Hippocampal formation (tissue), 2 donors: ENCODE results near the gene PHETA1.
"Not testable (repeated sequence)": the region's sequence is repeated elsewhere in the genome, so short reads cannot be mapped to it uniquely, and the experiment has no call there.

Source experiments
- DNase-seq, 2 donors: peaks; one replicate each; lab custom pipeline; 2025; lab: John Stamatoyannopoulos, UW

Gene PHETA1

DNA sequence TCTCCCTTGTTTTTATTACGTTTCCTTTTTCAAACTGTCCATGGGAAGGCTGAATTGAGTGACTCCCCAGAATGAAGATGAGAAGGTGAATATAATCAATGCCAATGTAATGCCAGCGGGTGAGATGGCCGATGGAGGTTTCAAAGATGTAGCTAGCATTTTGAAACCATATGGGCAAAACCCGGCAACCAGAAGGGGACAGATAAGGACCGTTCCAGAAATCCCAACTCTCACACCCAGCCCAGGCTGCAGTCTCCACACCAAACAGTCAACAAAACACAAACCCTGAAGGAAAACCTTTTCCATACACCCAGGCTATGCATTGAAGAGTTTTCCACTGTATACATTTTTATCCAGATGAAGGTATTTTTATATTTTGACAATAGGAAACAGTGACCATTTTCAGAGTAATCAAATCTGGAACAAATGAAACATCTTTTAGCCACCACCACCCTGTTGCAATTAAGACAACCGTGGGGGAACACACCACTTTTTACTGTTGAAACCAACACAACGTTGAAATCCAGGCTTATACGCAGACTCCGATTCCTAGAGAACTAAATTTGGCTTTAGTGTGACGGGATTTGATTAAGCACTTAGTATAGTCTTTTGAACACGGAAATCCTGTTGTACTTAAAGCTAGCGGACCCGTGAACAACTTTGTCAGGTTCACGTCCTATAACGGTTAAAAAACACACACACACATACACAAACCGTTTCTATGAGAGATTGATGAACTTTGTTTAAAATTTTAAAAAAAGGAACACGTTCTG is 19.0 kb downstream of the PHETA1 start:
- no peak for DNase-seq

DNA sequence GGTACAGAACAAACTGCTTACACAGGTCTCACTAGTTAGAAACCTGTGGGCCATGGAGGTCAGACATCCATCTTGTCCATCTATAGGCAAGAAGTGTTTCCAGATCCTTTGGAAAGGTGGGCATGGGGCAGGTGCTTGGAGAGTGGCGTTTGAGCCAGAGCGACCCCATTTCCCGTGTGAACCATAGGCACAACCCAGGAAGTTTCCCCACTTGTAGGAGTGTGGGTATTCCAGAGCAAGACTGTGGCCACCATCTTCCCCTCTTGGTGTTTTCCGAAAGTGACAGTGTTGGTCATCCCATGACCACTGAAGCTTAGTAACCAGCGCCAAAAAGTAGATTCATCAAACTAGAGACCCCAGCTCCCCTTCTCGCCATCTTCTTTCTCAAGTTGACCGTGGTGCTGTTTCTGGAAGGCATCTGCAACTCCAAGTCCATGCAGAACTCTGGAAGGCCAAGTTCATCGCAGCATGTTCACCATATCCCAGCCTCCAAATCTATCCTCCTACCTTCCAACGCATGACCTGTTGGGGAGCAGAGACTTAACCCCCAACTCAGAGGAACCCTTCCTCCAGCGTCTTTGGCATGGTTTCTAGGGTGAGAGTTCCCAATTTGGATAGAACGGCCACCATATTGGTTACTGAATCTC is 19.7 kb downstream of the PHETA1 start:
- no peak for DNase-seq

DNA sequence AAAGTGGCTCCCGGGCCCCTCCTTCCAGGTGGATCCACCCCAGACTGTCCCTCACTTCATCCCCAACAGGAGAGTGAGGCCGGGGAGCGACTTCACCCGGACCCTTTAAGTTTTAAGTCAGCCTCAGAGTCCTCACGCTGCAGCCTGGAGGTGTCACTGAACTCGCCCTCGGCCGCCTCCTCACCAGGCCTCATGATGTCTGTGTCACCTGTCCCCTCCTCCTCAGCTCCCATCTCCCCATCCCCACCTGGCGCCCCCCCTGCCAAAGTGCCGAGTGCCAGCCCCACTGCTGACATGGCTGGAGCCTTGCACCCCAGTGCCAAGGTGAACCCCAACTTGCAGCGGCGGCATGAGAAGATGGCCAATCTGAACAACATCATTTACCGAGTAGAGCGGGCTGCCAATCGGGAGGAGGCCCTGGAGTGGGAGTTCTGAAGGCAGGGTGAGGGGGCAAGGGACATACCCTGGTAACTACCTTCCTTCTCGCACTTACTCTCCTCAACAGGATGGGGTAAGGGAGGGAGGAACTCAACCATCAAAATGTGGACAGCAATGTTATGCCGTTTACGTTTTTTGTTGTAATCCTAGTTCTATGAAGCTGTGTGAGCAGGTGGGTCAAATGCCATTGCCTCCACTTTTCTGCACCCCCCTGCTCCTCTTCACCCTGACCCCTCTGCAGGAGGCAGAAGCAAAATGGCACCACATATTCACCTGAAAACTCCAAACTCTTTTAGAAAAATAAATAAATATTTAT is 20.8 kb downstream of the PHETA1 start:
- no peak for DNase-seq

DNA sequence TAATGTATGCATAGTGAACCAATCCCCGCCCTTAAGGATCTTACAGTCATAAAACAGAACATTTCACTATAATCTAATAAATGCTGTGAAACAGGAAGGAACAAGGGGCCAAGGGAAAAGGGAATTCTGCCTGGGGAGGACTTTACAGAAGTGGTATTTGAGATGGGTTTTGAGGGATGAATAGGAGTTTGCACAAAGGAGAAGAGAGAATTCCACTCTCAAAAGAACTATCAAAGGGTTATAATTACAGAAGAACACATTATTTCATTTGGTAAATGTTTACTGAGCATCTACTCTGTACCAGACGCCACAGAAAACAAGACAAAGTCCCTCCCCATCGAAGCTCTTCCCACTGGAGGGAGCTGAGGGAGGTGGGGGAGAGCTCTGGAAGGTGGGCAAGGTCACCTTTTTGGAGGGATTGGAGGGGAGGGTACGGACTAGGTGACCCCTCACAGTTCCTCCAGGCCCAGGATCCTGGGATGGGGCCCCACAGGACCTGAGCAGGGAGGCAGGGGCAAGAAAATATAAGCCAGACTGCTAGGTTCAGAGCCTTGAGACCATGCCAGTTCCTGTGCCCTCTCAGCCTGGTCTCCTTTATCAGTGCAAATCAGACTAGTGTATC is 24.5 kb downstream of the PHETA1 start:
- no peak for DNase-seq

DNA sequence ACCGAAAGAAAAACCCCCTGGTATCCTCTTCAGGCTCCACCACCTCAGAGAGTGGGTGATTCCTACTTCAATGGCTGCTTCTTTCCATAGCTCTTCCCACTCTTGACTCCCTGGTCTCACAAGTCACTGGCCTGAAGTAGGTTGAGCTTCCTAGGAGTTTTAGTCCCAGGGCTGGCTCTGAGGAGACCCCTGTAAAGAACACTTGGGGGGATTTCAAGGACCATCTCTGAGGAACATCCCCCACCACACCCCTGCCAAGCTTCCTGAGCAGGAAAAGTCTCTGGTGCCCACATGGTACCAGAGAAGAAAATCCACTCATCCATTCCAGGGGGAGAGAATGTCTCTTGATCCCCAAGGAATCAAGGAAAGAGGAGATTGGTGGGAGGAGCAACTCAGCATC is 25.7 kb downstream of the PHETA1 start:
- no peak for DNase-seq

DNA sequence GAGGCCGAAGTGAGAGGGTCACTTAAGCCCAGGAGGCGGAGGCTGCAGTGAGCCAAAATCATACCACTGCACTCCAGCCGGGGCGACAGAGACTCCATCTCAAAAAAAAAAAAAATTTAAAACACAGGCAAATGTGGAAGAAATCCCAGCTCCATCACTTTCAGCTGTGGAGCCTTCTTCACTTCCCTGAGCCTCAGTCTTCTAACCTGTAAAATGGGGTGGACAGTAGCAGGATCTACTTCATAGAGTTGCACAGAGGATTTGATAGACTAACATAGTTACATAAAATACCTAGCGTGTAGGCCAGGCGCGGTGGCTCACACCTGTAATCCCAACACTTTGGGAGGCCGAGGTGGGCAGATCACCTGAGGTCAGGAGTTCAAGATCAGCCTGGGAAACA is 26.5 kb downstream of the PHETA1 start:
- DNase-seq = no peak

DNA sequence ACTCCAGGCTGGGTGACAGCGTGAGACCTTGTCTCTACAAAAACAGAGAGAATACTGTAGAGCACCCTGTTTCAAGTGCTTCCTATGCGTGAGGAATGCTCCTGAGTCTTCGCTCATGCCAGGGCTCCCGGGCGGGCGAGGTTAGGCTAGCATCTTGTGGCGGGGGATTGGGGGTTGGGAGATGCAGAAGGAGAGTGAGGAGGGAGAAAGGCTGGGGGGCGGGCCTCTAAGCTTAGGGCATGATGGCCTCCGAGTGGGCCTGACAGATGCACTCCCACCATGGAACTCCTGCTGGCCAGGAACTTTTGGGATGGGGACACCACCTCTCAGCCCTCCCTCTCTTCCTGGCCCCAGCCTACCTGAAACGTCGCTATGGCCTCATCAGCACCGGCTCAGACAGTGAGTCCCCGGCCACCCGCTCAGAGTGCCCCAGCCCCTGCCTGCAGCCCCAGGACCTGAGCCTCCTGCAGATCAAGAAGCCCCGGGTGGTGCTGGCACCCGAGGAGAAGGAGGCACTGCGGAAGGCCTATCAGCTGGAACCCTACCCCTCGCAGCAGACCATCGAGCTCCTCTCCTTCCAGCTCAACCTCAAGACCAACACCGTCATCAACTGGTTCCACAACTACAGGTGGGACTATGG is 27.3 kb downstream of the PHETA1 start:
- no peak for DNase-seq

DNA sequence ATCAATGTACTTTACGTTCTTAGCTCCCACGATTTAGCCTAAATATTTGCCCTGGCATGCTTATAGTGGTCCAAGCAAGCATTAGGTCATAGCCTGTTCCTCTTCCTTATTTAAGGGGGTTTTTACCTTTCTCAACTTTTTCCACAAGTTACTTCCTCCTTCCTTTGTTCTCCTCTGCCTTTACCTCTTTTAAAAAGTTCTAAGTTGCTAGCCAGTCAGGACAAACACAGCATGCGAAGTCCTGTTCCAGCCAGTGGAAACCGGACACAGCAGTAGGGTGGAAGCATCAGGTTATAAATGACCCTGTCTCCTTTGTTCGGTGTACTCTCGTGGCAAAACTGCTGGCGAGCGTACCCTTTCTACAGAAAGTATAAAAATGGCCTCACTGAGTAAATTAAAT is 28.2 kb downstream of the PHETA1 start:
- DNase-seq = not testable (repeated sequence)

DNA sequence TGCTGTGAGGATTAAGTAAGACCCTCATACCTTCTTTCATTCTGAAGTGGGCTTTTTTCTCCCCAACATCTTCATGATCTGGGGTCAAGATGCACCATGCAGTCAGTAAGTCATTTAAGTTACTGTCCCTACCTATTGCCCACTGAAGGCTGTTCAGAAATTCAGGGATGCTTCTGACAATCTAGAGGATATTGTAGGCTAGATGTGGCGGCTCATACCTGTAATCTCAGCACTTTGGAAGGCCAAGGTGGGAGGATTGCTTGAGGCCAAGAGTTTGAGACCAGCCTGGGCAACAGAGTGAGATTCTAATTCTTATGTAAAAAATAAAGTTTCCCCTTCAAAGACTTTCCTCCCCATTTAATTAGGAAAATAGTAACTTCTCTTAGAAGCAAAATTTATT is 28.7 kb downstream of the PHETA1 start:
- no peak for DNase-seq

DNA sequence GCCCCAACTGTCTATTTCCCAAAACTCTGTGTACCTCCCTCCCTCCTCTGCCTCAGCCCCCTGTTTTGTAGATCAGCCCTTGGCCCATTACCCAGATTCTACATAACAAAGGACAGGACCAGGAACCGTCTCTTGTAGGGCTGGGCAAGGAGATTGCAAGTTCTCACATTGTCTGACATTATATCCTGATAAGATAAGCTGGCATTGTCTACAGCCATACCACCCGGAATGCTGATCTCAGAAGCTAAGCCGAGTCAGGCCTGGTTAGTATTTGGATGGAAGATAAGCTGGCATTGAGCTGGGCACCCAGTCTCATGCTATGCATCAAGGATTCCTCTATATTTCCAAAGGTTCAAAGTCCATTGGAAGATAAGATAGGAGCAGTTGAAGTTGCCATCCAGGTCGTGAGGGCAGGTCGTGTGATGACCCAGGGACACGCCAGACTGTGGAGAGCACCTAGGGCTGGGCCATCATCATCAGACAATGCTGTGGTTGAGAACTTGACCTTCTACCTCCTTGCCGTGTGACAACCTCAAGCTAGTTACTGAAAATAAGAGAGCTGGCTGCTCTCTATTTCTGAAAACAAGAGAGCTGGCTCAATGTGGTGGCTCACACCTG is 29.5 kb downstream of the PHETA1 start:
- DNase-seq = no peak

DNA sequence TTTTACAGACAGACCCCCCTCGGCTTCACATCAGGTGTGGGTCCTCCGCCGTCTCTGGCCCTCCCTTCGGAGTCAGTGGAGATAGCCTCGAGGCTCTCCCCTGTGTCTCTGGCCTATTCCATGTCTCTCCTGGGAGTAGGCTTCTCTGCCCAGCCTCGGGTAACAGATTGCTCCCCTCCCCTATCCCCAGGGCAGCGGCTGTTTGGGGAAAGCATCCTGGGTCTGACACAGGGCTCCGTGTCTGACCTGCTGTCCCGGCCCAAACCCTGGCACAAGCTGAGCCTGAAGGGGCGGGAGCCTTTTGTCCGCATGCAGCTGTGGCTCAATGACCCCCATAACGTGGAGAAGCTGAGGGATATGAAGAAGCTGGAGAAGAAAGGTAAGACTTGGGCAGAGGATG is 30.8 kb downstream of the PHETA1 start:
- DNase-seq = no peak

DNA sequence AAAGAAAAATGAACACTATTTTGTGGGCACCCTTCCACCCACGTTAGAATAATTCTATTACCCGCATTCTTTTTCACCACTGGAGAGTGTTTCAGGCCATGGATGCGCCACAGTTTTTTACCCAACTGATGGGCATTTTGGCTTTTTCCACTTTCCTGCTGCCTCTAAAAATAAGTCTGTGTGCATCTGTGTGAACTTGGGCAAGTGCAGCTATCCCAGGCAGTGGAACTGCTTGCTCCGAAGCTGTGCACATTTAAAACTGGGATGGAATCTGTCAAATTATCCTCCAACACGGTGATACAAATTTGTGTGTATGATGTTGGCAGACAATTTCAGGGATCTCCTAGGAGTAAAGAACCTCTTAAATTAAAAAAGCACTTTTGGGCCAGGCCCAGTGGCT is 31.5 kb downstream of the PHETA1 start:
- DNase-seq = no peak

DNA sequence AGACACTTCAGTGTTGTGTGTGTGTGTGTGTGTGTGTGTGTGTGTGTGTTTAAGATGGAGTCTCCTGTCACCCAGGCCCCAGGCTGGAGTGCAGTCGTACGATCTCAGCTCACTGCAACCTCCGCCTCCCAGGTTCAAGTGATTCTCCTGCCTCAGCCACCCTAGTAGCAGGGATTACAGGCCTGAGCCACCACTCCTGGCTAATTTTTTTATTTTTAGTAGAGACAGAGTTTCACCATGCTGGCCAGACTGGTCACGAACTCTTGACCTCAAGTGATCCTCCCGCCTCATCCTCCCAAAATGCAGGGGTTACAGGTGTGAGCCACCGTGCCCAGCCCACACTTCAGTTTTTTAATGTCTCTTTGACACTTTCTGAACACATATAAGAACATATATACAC is 32.5 kb downstream of the PHETA1 start:
- not testable (repeated sequence) for DNase-seq

DNA sequence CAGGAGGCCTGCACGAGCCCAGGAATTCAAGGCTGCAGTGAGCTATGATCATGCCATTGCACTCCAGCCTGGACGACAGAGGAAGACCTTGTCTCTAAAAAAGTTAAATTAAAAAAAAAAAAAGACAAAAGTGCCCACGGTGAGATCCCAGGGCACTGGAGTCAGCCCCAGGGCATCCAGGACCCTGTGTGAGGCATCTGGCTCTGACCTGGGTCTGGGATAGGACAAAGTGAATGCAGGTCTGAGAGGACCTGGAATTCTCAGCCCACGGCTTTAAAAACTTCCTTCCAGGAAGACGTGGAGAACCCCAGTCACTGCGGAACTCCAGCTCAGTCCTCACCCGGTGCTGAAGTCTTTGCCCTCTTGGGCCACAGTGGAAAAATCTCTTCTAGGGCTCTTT is 33.1 kb downstream of the PHETA1 start:
- no peak for DNase-seq

DNA sequence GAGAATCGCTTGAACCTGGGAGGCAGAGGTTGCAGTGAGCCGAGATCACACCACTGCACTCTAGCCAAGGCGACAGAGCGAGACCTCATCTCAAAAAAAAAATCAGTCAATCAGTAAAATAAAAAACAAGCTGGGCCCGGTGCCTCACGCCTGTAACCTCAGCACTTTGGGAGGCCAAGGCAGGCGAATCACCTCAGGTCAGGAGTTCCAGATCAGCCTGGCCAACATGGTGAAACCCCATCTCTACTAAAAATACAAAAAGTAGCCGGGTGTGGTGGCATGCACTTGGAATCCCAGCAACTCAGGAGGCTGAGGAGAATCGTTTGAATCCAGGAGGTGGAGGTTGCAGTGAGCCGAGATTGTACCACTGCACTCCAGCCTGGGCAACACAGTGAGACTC is 33.6 kb downstream of the PHETA1 start:
- not testable (repeated sequence) for DNase-seq

DNA sequence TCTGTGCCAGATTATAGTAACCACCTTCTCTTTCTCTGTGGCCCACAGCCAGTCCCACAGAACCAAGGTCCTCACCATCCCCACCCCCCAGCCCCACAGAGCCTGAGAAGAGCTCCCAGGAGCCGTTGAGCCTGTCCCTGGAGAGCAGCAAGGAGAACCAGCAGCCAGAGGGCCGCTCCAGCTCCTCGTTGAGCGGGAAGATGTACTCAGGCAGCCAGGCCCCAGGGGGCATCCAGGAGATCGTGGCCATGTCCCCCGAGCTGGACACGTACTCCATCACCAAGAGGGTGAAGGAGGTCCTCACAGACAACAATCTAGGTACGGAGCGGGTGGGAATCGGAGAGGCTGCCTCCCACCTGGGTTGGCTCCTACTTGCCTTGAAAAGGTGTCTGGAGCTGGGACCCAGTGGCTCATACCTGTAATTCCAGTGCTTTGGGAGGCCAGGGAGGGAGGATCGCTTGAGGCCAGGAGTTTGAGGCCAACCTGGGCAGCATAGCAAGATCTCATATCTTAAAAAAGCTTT is 34.4 kb downstream of the PHETA1 start:
- DNase-seq = no peak

DNA sequence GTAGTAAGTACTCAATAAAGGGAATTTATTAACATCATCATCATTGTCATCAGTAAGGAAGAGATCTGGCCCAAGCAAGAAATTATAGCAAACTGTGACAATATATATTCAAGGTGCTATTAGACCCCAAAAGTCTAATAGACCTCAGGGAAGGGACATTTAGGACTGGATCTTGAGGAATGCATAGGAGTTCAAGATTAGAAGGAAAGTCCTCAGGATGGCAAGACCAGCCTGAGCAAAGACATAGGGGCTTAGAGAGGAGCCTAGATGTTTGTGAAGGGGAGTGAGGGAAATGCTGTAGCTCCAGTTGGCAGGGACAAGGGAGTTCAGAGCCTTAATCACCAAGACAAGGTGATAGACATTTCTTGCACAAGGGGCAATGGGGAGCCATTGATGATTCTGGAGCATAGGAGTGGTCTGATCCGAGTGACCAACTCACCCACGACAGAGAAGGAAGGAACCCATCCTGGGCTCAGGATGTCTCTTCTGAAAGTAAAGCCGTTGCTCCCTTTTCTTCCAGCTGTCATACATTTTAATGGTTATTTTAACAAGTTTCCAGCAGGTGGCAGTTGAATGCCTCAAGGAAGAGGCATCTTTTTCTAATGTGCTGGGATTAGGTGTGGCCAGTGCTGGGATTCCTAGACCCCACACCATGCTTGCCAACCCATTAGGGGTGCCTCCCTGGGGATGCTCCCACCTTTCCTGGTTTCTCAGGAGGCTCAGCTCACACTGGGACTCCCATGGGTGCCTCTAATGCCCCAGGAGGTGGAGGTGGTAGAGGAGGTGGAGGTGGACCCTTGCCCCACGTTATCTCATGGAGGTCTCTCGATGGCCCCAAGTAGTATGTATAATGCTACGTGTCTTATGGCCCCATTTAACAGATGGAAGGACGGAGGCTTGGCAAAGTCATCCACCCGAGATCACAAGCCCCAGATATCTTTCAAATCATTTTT is 37.8 kb downstream of the PHETA1 start:
- DNase-seq = peak in 1 of 2 donors; percentile 3

DNA sequence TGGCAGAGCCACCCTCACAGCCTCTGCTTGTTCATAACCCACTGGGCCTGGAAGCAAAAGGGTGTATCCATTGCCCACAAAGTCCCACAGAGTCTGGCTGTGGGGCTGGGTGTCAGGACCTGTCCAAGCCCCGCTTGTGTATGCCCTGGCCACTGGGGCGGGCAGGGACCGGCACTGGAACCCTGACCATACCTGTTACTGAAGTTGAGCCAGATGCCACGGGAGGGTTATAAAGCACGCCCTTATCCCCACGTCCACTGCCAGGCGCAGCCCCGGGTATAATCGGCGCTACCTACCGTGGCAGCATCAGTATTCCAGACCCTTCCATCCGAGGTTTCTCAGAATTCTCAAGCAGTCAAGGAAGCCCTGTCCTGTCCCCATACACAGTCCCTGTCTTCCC is 40.8 kb downstream of the PHETA1 start:
- DNase-seq = no peak

DNA sequence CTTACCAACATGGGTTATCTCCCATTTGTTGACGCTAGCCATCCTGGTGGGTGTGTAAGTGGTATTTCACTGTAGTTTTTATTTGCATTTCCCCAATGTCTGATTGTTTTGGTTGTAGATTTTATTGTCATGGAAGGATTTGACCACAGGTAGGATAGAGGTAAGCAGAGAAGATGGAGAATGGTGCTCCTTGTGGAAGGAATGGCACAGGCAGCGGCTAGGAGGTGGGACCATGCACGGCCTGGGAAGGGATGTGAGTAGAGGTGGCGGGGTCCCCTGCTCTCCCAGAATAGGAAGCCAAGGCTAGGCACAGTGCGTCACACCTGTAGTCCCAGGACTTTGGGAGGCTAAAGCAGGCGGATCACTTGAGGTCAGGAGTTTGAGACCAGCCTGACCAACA is 41.4 kb downstream of the PHETA1 start:
- no peak for DNase-seq
